T-helper 2 cell treated with Interferon-gamma antibody and Interleukin-4, amounts not matched to agents 100 ng/mL and 5 ng/mL, for 36 hours (primary cell): ENCODE data around the gene ASXL3. TPM values are rescaled to one million over a fixed set of nuclear protein-coding genes. Genes with fewer than 3 reads are reported as not detected.

Experiments used
- intact Hi-C: fragments of 100-400 bp; cut with micrococcal nuclease; formaldehyde crosslinking; loops from one replicate; pipeline ENCODE4 v1.15.1; 2023
- total RNA-seq: library from RNA; stranded (reverse); gene quantifications from 2 replicates; pipeline ENCODE4 v1.2.3, GENCODE V29; 2022

ASXL3 gene
- total RNA-seq, result not detected in 2 replicates

DNA sequence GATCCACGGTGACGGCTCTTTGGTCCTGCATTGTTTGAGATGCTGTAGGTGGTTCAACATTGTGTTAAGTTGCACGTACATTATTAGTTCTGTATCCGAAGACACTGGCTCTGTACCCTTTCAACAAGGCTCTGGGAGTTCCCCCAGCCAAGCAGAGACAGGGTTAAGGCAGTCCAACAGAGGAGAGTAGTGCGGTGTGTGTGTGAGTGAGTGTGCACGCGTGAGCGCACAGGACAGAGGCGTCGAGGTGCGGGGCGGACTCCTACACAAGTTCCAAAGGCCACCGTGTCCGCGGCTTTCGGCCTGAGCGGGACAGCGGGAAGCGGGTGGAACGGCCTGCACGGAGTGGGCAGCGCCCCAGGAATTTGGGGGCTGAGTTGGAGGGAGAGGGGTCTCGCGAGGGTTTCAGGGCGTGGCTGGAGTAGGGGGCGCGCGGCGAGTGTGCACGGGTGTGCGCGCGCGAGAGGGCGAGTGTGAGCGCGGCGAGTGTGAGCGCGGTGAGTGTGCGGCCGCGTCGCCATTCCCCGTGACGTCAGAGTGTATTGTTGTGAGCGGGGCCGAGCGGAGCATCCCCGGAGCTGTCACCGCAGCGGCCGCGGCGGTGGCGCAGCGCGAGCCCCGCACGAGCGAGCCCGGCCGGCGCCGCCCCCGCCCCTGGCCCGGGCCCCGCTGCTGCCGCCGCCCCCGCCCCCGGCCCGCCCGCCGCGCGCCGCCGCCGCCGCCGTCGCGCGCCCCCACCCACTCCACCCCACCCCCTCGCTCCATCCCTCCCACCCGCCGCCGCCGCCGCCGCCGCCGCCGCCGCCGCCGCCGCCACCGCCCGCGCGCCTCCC is at the start of gene ASXL3:
ASXL3 (plus strand) TSS at position 535 of the 833 bp plus-strand sequence. CDS start 413 bp downstream, outside the sequence.
- intact Hi-C loops, result no loop called here

DNA sequence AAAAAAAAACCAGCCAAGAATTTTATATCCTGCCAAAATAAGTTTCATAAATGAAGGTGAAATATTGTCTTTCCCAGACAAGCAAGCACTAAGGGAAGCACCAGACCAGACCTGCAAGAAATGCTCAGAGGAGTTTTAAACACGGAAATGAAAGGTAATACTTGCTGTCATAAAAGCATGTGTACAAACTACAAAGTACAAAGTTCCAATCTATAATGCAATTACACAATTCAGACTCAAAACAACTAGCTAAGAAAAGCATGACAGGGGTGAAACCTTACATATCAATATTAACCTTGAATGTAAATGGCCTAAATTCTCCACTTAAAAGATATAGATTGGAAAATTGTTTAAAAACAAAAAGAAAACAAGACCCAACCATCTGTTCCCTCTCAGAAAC is 45.0 kb upstream of the ASXL3 start:
- intact Hi-C loops, result no loop called here

DNA sequence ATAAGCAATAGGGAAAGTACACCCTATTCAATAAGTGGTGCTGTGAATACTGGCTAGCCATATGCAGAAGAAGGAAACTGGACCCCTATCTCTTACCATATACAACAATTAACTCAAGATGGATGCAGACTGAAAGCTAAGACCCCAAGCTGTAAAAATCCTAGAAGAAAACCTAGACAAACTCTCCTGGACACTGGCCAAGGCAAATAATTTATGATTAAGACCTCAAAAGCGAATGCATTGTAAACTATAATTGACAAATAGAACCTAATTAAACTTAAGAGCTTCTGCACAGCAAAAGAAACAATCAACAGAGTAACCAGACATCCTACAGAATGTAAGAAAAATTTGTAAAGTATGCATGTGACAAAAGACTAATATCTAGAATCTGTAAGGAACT is 41.1 kb upstream of the ASXL3 start:
- intact Hi-C loops, result no loop called here

DNA sequence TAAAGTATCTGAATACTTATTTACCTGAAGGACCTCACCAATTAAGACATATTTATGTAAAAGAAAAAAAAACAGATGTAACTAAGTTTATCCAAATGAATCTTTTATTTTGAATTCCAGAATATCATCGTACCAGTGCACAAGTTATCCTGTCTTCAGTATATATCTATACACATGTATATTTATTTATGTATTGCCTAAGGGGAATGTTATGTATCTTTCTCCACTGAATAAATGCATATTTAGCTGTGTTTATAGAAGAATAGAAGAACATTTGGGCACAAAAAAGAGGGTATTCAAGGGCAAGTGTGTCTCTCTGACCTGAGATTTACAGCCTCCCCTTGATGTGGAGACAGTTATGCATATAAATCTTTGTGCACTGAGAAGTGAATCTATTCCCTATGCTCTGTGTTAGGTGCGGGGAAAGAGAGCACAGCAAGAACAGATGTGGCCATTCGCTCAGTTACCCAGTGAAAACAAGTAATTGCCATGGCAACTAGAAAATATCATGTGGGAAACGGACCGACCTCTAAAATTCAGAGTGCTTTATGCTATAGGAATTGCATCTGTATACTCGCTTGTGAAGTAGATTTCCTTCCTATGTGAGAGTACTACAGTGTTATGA is 39.5 kb upstream of the ASXL3 start:
- intact Hi-C loops, result no loop called here

DNA sequence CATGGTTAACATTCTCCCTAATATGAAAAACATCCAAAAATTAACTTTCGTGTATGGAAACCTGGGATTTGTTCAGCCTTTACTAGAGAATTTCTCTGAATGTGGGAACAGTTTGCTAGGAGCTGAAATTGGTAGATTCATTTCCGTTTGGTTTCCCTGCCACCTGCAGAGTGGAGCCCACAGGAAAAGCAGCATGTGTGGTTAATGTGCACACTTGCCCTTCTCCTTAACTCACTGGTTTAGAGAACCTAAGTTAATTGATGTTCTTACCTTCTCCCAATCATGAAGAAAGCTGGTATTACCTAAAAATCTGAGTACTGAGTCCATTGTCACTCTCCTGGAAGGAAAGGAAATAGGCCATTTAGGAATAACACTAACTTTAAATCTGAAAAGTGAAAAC is 37.6 kb upstream of the ASXL3 start:
- intact Hi-C loops, result no loop called here

DNA sequence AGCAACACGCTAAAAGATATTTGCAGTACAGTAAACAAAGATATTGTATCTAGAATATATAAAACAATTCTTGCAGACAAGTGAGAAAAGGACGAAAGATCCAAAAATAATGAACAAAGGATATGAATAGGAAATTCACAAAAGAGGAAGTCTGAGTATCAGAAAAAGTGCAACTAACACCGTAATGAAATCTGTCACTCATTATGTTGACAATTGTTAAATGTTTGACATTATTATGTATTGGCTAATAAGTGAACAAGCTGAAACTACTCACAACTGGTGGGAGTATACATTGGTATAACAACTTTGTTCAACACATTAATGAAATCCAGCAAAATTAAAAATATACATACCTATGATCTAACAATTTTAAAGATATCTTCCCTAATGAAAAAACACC is 36.7 kb upstream of the ASXL3 start:
- intact Hi-C loops, result no loop called here

DNA sequence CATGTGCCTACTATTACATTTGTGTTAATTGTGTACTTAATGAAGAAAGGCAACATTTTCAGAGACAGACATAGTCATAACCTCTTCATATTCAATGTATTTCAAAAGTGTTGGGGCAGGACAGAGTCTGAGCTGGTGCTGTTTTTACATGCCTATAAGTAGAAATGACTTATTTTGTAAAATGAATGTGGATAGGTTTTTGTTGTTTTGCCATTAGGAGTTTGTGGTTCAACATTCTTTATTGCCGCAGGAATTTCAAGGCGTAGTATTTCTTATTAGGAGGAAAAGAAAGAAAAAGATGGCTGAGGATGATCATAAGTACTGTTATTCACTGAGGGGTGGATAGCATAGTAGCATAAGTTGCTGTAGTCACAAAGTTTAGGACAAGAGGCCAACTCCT is 21.2 kb upstream of the ASXL3 start:
- intact Hi-C loops, result no loop called here

DNA sequence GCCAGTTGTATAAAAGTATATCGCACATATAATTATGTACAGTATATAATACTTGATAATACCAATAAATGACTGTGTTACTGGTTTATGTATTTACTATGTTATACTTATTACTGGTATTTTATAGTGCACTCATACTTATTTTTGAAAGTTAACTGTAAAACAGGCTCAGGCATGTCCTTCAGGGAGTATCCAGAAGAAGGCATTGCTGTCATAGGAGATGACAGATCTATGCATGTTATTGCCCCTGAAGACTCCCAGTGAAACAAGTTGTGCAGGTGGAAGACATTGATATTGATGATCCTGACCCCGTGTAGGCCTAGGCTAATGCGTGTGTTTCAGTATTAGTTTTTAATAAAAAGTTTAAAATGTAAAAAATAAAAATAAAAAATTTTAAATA is 20.3 kb upstream of the ASXL3 start:
- intact Hi-C loops, result no loop called here

DNA sequence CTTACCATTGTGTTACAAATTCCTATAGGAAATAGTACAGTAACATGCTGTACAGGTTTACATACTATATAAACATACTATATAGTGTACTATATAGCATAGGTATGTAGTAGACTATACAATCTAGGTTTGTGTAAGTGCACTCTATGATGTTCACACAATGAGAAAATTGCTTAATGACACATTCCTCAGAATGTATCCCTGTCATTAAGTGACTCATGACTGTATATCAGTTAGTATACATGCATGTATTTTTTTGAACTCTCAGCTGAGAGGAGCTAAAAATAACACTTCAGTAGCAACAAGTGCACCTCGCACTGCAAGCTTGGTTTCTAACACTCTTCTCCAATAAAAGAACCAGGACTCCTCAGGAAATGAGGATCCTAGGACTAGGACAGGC is 19.5 kb upstream of the ASXL3 start:
- intact Hi-C loops, result no loop called here

DNA sequence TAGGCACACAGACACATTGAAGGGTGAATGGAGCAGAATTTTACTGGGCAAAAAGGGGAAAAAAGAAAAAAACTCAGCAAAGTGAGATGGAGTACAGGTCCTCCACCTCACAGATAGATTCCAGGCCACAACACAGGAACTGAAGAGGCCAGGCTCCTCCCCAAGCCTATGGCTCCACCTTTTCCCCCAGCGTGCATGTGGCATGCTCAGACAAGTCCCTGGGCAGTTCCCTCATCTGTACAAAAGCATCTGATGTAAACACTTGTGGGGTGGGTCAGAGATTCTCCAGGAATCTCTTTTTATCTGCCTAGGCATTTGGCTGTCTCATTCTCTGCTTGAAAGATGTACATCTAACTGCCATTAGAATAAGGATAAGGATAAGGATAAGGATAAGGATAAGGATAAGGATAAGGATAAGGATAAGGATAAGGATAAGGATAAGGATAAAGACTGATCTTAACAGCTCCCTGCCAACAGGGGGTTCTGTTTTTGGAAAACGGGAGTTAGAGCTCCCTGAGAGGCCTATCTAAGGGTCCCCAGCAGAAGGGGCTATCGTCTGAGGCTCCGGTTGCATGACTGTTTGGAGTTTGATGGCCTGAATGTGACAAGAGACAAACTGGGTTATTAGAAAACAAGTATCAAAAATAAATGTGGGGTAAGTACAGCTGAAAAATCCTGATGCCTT is 17.2 kb upstream of the ASXL3 start:
- intact Hi-C loops, result no loop called here

DNA sequence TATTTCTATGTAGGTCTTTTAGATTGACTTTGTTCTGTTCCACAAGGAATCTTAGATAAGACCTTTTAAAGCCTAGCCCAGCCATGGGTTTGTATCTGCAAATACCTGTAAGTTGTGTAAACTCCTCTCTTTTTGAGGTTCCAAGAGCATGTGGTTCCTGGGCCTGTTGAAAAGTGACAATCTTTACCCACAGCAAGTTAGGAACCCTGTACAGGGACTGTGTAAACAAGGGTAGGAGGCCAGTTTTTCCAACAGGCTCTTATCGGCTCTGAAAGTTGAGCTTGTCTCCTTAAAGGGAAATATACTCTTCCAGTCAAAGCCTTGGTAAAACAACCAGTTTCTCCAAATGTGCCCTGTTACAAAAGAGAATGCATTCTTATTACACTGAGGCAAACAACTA is 15.3 kb upstream of the ASXL3 start:
- intact Hi-C loops, result no loop called here

DNA sequence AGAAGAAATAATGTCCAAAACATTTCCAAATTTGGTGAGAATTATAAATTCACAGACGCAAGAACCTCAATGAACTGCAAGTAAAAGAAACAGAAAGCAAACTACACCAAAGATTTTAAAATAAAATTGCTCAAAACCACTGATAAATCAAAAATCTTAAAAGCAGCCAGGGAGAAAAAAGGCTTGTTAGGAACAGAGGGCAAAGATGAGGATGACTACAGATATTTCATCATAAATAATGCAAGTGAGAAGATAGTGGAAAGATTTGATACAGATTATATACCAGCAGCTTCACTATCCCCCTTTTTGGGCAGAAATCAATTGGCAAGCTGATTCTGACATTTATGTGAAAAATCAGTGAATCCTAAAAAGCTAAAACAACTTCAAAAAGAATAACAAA is 10.3 kb upstream of the ASXL3 start:
- intact Hi-C loops, result no loop called here

DNA sequence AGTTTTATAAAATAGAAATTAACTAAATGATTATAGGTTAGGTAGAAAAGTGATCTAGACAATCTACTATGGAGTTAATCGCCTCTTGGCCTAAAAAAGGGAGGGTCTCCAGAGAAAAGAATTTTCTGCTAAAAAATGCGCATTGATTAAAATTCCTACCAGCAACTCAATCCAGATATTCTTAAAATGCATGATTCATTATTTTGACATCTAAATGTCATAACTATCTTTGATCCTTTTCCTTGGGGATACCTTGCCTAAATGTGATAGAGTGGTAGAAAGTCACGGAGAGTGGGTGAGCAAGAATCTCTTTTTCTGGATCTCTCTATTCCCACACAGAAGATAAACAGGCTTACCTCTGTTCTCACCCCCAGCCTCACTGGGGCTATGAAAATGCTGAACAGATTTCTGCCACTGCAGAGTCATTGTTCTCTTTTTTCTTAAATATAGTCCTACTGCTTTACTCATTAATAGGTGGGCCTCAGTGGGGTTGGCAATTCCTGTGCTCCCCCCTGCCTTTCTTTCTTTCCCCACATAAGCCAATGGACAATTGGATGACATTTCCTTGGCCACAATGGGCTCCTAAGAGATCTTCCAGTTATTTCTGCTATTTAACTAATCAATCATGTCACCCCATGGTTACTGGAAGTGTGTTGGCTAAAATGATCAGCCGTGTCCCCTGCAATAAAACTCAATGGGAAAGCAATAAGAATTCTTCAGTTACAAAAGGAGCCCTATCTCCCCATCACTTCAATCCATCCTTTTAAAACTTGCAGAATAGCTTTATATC is 5.8 kb upstream of the ASXL3 start:
- intact Hi-C loops, result no loop called here

DNA sequence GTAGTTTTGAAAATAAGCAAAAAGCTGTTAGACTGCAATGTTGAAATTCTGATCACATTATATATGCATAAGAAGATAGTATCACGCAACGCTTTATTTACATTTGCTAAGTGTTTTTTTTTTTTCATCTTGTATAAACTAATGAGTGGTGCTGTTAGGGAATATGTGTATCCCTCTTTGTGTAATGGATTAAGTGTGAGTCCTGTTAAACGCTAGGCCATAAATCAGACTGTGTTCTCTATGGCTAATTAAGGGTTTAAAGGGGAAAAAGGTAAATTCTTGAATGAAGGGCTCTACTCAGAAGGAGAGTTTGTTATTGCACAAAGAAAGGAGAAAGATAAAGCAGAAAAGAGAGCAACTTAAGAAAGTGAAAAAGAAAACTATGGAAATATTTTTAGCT is 4.8 kb upstream of the ASXL3 start:
- intact Hi-C loops, result no loop called here

DNA sequence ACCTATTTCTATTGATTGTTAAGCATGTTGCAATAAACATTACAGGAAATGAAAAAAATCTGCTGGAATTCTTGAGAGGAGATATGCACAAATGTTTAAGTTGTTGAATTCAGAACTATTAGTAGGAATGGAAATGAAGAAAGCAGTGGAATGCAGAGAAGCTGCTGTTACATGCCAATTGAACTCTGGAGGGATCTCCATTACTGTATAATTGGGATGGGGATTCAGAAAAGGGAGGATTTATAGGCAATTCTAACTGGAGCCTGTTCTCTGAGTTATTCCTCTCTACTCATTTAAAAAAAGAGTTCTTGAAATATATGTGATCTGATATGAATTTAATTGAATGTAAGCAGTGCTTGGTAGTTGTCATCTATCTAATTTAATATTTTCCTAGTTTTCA is 2.6 kb upstream of the ASXL3 start:
- intact Hi-C loops, result no loop called here

DNA sequence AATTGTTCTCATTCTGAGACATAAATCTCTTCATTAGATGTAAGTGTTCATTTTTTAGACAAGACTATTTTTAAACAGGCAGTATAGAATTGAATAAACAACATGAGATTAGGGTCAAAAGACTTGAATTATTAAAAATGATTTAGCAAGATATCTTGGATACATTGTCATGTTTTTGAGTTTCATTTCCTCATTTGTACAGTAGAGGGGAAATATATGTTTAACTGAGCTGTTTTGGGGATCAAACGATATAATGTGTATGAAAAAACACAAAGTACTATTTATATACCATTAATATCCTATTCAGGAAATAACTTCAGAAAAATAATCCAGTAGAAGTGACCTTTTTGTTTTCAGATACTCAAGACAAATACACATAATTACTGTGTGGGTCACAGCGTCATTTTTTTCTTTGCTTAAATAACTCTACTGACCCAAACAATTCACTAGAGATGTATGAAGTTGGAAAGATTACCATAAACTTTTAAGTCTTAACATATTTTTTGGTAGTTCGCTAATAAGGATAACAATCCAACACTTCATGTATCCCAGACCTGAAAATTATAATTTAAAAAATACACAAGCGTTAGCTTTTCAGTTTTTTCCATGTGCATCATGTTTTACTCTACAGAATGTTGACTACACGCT is 896 bp upstream of the ASXL3 start:
- intact Hi-C loops, result no loop called here

DNA sequence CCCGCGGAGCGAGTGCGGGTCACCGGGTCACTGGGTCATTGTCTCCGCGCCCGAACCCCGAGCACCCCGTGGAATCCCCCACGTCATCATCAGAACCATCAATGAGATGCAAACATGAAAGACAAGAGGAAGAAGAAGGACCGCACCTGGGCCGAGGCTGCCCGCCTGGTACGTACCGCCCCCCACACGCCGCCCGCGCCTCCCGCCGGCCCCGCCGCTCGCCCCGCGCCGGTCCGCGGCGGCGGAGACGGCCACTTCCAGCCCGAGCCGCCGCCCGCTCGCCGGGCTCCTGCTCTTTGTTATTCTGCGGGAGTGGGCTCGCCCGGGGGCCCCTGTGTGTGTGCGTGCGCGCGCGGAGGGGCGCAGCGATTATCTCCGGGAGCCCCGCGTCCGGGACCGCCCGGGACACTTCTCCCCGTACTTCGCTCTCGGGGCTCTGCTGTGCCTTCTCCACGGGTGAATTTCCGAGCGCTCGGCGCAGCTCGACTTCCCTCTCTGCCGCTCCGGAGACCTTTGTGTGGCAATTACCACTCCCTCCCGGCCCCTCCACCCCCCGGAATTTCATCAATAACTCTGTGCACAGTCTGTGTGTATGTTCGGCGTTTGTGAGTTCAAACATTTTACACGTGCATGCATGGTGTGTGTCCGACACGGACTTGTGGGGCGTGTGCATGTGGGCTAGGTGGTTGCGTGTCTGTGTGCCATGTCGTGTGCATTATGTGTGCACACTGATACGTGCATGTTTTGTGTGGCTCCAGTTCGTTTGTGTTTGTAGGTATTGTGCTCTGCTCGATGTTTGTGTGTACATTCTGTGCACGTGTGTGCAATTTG is 714 bp downstream of the ASXL3 start:
- intact Hi-C loops, result no loop called here

DNA sequence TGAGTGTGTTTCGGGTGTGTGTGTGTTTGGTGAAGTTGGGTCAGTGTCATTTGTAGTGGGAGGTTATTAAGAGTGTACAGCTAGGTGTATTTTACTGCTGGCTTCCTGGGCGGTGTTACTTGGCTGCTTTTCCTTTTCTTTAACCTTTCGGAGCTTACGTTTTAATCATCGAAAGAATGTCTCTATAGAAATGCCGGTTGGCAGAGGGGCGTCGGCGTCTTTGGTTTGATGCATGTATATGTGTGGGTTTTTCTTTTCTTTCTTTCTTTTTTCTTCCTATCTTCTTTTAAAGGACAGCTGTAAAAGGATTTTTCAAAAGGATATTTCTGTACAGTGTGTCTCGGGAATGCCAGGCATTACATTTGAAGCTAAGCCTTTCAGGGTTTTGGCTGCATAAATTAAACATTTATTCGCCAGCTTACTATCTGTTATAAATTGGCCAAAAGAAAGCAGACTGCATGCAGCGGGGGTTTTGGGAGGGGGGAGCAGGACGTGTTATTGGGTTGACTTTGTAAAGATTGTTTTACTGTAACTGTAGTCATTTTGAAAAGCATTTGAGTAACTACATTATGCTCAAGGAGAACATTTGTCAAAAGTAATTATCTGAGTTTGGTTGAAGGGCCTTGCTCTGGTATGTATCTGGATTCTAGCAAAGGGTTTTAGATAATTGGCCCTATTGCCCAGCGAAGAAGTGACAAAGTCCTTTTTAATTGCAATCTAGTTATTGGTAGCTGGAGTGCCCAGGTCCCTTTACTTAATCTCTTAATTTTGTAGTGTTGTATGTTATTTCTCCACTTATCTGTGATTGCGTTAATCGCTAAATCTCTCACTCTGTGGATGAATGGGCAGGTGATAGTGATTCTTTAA is 1.6 kb downstream of the ASXL3 start:
- intact Hi-C loops, result no loop called here

DNA sequence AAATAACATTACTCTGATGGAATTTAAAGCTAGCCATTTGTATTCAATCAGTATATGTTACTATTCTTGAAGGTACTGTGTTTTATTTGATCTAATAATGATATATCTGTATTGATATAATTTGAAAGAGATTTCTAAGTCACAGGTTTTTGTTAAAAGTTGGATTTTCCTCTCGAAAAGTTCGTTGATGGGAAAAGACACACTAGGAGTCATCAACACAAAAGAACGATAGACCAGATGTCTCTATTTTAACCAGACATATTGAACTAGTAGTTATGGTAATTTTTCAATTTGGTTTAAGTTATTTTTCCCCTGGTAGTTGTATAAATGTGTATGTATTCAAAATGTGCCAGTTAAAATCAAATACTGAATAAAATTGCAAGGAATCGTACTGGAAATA is 2.5 kb downstream of the ASXL3 start:
- intact Hi-C loops, result no loop called here
